H1 (cell line): Measurements from ENCODE around the gene RTCA. TPM values are rescaled to one million over a fixed set of nuclear protein-coding genes. Genes with fewer than 3 reads are reported as not detected.

Source experiments
- ASH2L ChIP-seq: fragments of 200-600, 300-600 bp; sonication (generic); IDR thresholded peaks from one replicate; pipeline ENCODE4 v1.7.1; 2017; ENCODE audit warnings: low read length
- SP4 ChIP-seq: IDR thresholded peaks from 2 replicates; pipeline ENCODE4 v1.6.1; 2012; ENCODE audit warnings: low read length, inconsistent platforms
- SUZ12 ChIP-seq: fragments of 200-600 bp; sonication (generic); IDR thresholded peaks from 2 replicates; pipeline ENCODE4 v1.6.1; 2012; ENCODE audit warnings: mild to moderate bottlenecking, inconsistent platforms, low read length, moderate library complexity, mixed read lengths
- polyA plus RNA-seq, 7 experiments: library from polyadenylated mRNA; depleted of rRNA in 3 of 7; stranded (reverse) in 5 of 7; unstranded in 2 of 7; fragments of >200 nt in 5 of 7; fragments of 200-250 nt in 2 of 7; gene quantifications; 1 replicate in 5 of 7; 2 replicates in 1 of 7; 4 replicates in 1 of 7; pipeline versions ENCODE4 v1.2.1 to v1.2.3, GENCODE V29; 2011 to 2013; ENCODE audit warnings: missing spikeins in 2 of 7, mixed read lengths in 2 of 7
- total RNA-seq: library from RNA; stranded (reverse); fragmentation: NEBNext Ultra II Directional; extraction: Animal tissue kit (Norgen Biotek cat#: 25700); gene quantifications from 2 replicates; pipeline ENCODE4 v1.2.1, GENCODE V29; 2021
- TF ChIP-seq, protein P1 (sequence below): fragments of 300-600 bp; sonication (generic); IDR thresholded peaks from 2 replicates; pipeline ENCODE4 v1.7.1; 2012; ENCODE audit warnings: low read length, moderate library complexity, mild to moderate bottlenecking, inconsistent platforms; ENCODE audit not compliant: insufficient replicate concordance

The RTCA gene
- total and polyA plus RNA-seq, 2 of the 8 experiments (the other 6 are each of a cell fraction or from before 2014, with no cell fraction given), result 13.8 to 31.6 TPM

DNA sequence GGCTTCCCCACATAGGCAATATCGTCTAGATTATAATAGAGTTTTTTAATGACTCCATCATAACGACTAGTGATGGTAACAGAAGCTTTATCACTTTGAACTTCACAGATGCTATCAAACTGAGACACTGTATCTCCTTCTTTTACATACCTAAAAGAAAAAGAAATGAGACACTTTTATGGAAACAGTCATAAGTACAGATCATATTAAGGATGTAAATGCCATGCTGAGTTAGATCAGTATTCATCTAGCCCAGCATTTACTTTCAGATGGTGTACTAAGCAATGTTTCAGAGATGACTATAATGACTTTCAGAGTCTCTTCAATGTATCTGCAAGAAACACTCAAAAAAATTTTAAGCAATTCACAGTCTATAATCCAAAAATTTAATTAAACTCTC lies 35.3 kb upstream of the RTCA start (continued):
- TF ChIP-seq, protein P1, sequence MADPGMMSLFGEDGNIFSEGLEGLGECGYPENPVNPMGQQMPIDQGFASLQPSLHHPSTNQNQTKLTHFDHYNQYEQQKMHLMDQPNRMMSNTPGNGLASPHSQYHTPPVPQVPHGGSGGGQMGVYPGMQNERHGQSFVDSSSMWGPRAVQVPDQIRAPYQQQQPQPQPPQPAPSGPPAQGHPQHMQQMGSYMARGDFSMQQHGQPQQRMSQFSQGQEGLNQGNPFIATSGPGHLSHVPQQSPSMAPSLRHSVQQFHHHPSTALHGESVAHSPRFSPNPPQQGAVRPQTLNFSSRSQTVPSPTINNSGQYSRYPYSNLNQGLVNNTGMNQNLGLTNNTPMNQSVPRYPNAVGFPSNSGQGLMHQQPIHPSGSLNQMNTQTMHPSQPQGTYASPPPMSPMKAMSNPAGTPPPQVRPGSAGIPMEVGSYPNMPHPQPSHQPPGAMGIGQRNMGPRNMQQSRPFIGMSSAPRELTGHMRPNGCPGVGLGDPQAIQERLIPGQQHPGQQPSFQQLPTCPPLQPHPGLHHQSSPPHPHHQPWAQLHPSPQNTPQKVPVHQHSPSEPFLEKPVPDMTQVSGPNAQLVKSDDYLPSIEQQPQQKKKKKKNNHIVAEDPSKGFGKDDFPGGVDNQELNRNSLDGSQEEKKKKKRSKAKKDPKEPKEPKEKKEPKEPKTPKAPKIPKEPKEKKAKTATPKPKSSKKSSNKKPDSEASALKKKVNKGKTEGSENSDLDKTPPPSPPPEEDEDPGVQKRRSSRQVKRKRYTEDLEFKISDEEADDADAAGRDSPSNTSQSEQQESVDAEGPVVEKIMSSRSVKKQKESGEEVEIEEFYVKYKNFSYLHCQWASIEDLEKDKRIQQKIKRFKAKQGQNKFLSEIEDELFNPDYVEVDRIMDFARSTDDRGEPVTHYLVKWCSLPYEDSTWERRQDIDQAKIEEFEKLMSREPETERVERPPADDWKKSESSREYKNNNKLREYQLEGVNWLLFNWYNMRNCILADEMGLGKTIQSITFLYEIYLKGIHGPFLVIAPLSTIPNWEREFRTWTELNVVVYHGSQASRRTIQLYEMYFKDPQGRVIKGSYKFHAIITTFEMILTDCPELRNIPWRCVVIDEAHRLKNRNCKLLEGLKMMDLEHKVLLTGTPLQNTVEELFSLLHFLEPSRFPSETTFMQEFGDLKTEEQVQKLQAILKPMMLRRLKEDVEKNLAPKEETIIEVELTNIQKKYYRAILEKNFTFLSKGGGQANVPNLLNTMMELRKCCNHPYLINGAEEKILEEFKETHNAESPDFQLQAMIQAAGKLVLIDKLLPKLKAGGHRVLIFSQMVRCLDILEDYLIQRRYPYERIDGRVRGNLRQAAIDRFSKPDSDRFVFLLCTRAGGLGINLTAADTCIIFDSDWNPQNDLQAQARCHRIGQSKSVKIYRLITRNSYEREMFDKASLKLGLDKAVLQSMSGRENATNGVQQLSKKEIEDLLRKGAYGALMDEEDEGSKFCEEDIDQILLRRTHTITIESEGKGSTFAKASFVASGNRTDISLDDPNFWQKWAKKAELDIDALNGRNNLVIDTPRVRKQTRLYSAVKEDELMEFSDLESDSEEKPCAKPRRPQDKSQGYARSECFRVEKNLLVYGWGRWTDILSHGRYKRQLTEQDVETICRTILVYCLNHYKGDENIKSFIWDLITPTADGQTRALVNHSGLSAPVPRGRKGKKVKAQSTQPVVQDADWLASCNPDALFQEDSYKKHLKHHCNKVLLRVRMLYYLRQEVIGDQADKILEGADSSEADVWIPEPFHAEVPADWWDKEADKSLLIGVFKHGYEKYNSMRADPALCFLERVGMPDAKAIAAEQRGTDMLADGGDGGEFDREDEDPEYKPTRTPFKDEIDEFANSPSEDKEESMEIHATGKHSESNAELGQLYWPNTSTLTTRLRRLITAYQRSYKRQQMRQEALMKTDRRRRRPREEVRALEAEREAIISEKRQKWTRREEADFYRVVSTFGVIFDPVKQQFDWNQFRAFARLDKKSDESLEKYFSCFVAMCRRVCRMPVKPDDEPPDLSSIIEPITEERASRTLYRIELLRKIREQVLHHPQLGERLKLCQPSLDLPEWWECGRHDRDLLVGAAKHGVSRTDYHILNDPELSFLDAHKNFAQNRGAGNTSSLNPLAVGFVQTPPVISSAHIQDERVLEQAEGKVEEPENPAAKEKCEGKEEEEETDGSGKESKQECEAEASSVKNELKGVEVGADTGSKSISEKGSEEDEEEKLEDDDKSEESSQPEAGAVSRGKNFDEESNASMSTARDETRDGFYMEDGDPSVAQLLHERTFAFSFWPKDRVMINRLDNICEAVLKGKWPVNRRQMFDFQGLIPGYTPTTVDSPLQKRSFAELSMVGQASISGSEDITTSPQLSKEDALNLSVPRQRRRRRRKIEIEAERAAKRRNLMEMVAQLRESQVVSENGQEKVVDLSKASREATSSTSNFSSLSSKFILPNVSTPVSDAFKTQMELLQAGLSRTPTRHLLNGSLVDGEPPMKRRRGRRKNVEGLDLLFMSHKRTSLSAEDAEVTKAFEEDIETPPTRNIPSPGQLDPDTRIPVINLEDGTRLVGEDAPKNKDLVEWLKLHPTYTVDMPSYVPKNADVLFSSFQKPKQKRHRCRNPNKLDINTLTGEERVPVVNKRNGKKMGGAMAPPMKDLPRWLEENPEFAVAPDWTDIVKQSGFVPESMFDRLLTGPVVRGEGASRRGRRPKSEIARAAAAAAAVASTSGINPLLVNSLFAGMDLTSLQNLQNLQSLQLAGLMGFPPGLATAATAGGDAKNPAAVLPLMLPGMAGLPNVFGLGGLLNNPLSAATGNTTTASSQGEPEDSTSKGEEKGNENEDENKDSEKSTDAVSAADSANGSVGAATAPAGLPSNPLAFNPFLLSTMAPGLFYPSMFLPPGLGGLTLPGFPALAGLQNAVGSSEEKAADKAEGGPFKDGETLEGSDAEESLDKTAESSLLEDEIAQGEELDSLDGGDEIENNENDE, result no peak
- TF ChIP-seq SUZ12 (no peak), SP4 (no peak), ASH2L (no peak)
